Smooth muscle cell (in vitro differentiated cells): ENCODE measurements around the gene EN2. TPM values are rescaled to one million over a fixed set of nuclear protein-coding genes. Genes with fewer than 3 reads are reported as not detected.
A peak's percentile ranks its signal among the peaks of the same experiment; 100 is the strongest.

Experiments
- DNase-seq: peaks from one replicate; lab custom pipeline; 2025; ENCODE audit not compliant: unreplicated experiment; lab: John Stamatoyannopoulos, UW
- H2AFZ ChIP-seq: fragments of 200-600 bp; sonication (generic); 2 replicates; pipeline ENCODE4 v1.6.0; 2016; ENCODE audit warnings: antibody characterized with exemption, low read depth, mild to moderate bottlenecking
- H3F3A ChIP-seq: fragments of 200-600 bp; sonication (generic); 2 replicates; pipeline ENCODE4 v1.6.0; 2017; ENCODE audit warnings: antibody characterized with exemption, low read depth
- H3K27ac ChIP-seq: fragments of 200-600 bp; sonication (generic); 2 replicates; pipeline ENCODE4 v1.5.1; 2016; ENCODE audit warnings: low read depth, mild to moderate bottlenecking
- H3K27me3 ChIP-seq: fragments of 200-600 bp; sonication (generic); 2 replicates; pipeline ENCODE4 v1.6.1; 2016; ENCODE audit warnings: low read depth, mild to moderate bottlenecking
- H3K36me3 ChIP-seq: fragments of 200-600 bp; sonication (generic); 2 replicates; pipeline ENCODE4 v1.5.1; 2016; ENCODE audit warnings: low read depth
- H3K4me1 ChIP-seq: fragments of 200-600 bp; sonication (generic); 2 replicates; pipeline ENCODE4 v1.5.1; 2016; ENCODE audit warnings: low read depth
- H3K4me2 ChIP-seq: fragments of 200-600 bp; sonication (generic); 2 replicates; pipeline ENCODE4 v1.6.0; 2016; ENCODE audit warnings: mild to moderate bottlenecking
- H3K4me3 ChIP-seq: fragments of 200-600 bp; sonication (generic); 2 replicates; pipeline ENCODE4 v1.5.1; 2016; ENCODE audit warnings: mild to moderate bottlenecking
- H3K79me2 ChIP-seq: fragments of 200-600 bp; sonication (generic); 2 replicates; pipeline ENCODE4 v1.6.0; 2016; ENCODE audit warnings: low read depth, mild to moderate bottlenecking
- H3K9ac ChIP-seq: fragments of 200-600 bp; sonication (generic); 2 replicates; pipeline ENCODE4 v1.6.0; 2016; ENCODE audit warnings: low read depth
- H3K9me3 ChIP-seq: fragments of 200-600 bp; sonication (generic); replicated peaks from 2 replicates; pipeline ENCODE4 v1.5.1; 2016; ENCODE audit warnings: low read depth
- H4K20me1 ChIP-seq: fragments of 200-600 bp; sonication (generic); 2 replicates; pipeline ENCODE4 v1.6.0; 2016; ENCODE audit warnings: low read depth
- CTCF ChIP-seq: fragments of 200-600 bp; sonication (generic); IDR thresholded peaks from 2 replicates; pipeline ENCODE4 v1.5.1; 2017; ENCODE audit warnings: borderline replicate concordance, mild to moderate bottlenecking, antibody characterized with exemption; ENCODE audit not compliant: insufficient read depth, poor library complexity, severe bottlenecking
- WGBS: methylation state at CpG from one replicate; pipeline ENCODE4 v1.1.7; 2016; ENCODE audit warnings: low lambda C conversion rate; 5-methylcytosine and 5-hydroxymethylcytosine counted together
- polyA plus RNA-seq: library from polyadenylated mRNA; unstranded; fragments of >200 nt; fragmentation: Nextera tagmentation; extraction: Ambion mirVana; gene quantifications from 2 replicates; pipeline ENCODE4 v1.2.1, GENCODE V29; 2016
- total RNA-seq: library from RNA; depleted of rRNA; stranded (reverse); fragments of >200 nt; gene quantifications from 2 replicates; pipeline ENCODE4 v1.2.3, GENCODE V29; 2014

The EN2 gene
- total and polyA plus RNA-seq, 2 experiments from 2014 or later, result not detected

DNA sequence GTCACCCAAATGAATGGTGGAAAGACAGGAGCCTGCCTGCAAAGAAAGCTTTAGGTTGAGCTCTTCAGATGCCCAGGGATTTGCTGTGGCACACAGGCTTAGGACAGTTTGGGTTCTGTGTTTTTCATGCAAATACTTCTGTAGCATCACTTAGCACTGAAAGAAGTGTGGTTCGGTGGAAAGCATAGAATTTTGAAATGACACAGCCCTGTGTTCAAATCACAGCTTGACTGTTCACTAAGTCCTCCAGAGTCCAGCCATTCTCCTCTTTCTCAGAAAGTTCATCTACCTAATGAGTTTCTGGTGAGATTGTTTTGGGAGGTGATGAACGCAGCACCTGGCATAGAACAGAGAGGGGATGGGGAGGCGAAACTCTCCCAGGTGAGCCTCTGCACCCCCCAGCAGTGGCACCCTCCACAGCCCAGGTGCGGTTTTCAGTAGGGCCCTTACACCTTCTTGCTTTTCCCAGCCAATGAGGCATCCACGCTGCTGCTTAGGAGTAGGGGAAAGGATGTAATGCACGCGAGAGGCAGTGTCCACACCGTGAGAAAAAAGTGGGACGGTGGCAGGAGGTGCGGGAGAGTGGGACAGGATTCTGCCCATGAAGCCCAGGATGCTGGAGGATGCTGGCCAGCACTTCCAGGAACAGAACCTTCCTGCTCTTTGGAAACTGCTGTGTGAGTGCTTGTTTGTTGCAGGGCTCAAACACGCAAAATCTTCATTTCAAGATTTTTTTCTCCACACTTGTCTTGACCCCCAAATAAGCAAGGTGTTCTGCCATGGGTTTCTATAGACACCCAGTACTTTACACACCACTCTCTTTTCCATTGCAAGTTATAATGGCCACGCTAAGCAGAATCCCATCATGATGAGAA, 11.6 kb downstream of the EN2 start:
- H3K4me1 ChIP-seq, result peaks cover 25% of the 10 kb centered on the region
- WGBS, result 25% methylated on average over 12 of the region's 12 CpGs
- H3K9ac ChIP-seq, result no peak overlapping the region

DNA sequence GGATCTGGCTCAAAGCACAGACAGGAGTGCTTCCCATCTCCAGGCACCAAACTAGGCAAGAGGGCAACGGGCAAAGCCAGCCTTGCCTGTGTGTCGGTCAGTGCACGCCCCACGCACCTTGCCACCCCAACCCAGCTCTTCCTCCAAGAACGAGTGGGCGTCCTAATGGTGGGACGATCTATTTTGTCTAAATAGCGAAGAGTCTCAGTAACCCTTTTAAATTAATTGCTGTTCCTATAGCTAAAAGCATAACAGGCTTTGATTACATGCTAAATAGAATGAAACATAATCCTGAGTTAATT, 12.2 kb downstream of the EN2 start:
- H3K4me2 ChIP-seq, result no peak overlapping the region
- H3F3A ChIP-seq, result no peaks in the 10 kb centered on the region
- H3K4me3 ChIP-seq, result no peak overlapping the region
- no peak for TF ChIP-seq CTCF
- H3K4me1 ChIP-seq, result peaks cover 25% of the 10 kb centered on the region
- no peak overlapping the region for H3K27ac ChIP-seq
- no peak overlapping the region for H3K9ac ChIP-seq
- DNase-seq, result no peak
- H3K79me2 ChIP-seq, result no peaks in the 10 kb centered on the region
- H4K20me1 ChIP-seq, result no peaks in the 10 kb centered on the region
- H3K9me3 ChIP-seq, result no peaks in the 10 kb centered on the region
- 43% methylated on average over 8 of the region's 8 CpGs for WGBS
- peaks cover 92% of the 10 kb centered on the region for H3K27me3 ChIP-seq
- H3K36me3 ChIP-seq, result no peaks in the 10 kb centered on the region
- H2AFZ ChIP-seq, result no peak overlapping the region

More for the DNA sequence above, 11.6 kb downstream of the EN2 start:
- Histone ChIP-seq H3K4me3 (no peak overlapping the region), H3K4me2 (no peak overlapping the region), H3F3A (no peaks in the 10 kb centered on the region), H3K9me3 (no peaks in the 10 kb centered on the region), H2AFZ (no peak overlapping the region), H3K27ac (no peak overlapping the region), H3K79me2 (no peaks in the 10 kb centered on the region), H3K36me3 (no peaks in the 10 kb centered on the region), H4K20me1 (no peaks in the 10 kb centered on the region), H3K27me3 (peaks cover 92% of the 10 kb centered on the region)
- DNase-seq, result no peak
- no peak for TF ChIP-seq CTCF

GRCh38 chr7:155470686-155471638, 13.0 kb downstream of the EN2 start:
- H3K4me3 ChIP-seq, result no peak overlapping the region
- DNase-seq, result no peak
- no peaks in the 10 kb centered on the region for H4K20me1 ChIP-seq
- no peaks in the 10 kb centered on the region for H3K9me3 ChIP-seq
- H3F3A ChIP-seq, result no peaks in the 10 kb centered on the region
- H2AFZ ChIP-seq, result no peak overlapping the region
- no peak for TF ChIP-seq CTCF
- 6% methylated on average over 24 of the region's 24 CpGs for WGBS
- H3K4me2 ChIP-seq, result peak overlapping the region; percentile 79
- peaks cover 25% of the 10 kb centered on the region for H3K4me1 ChIP-seq
- no peaks in the 10 kb centered on the region for H3K36me3 ChIP-seq
- no peak overlapping the region for H3K9ac ChIP-seq
- H3K27me3 ChIP-seq, result peaks cover 92% of the 10 kb centered on the region
- no peak overlapping the region for H3K27ac ChIP-seq
- no peaks in the 10 kb centered on the region for H3K79me2 ChIP-seq
